HepG2 (cell line): ENCODE measurements around the gene ABHD17B. TPM values are rescaled to one million over a fixed set of nuclear protein-coding genes. Genes with fewer than 3 reads are reported as not detected.

Source experiments
- ATAC-seq: fragments of 200-7000 bp; cut with Tn5 transposase; 3 replicates; pipeline ENCODE4 v1.9.1; 2020; ENCODE audit warnings: mild to moderate bottlenecking, moderate library complexity
- BruUV-seq: library from RNA; stranded (reverse); fragments of 400-500 nt; replicated peaks from 2 replicates; lab custom pipeline; 2021; lab: Mats Ljungman, UMichigan
- CTCF ChIA-PET: fragments of 300-600 bp; formaldehyde crosslinking; extraction: SDS; loops from one replicate; lab custom pipeline; 2021; ENCODE audit warnings: low total read pairs, inconsistent platforms, low intra/inter-chr PET ratio; lab: Yijun Ruan, JAX
- POLR2A ChIA-PET: fragments of 350-600 bp; sonication (Branson Sonifier 250); formaldehyde crosslinking; loops from one replicate; lab custom pipeline; 2020; ENCODE audit warnings: antibody characterized with exemption, inconsistent platforms; lab: Yijun Ruan, JAX
- DNase-seq: peaks from one replicate; pipeline ENCODE4 v3.0.0-alpha.2; 2015; ENCODE audit warnings: low spot score
- FAIRE-seq: peaks from 3 replicates; lab custom pipeline; 2011; peaks lifted over from hg19 to GRCh38; lab: Jason Lieb, UNC
- H2AFZ ChIP-seq: one replicate; pipeline ENCODE4 v1.6.1; 2011; ENCODE audit warnings: low read length, inconsistent platforms
- H3K27ac ChIP-seq: fragments of 300-600 bp; 3 replicates; pipeline ENCODE4 v1.8.0; 2011; ENCODE audit warnings: mixed run types, mild to moderate bottlenecking, mixed read lengths, low read length, inconsistent platforms; ENCODE audit not compliant: insufficient read depth; ENCODE audit errors: extremely low read length
- H3K27me3 ChIP-seq, 2 experiments: fragments of 200-600 bp in 1 of 2; 2 replicates in 1 of 2; 3 replicates in 1 of 2; pipeline versions ENCODE4 v1.6.0 to v1.8.0; 2011; ENCODE audit warnings: low read length in 2 of 2, mild to moderate bottlenecking in 2 of 2, moderate library complexity in 2 of 2, inconsistent platforms in 1 of 2; ENCODE audit not compliant: insufficient read depth in 2 of 2, control insufficient read depth in 1 of 2
- H3K36me3 ChIP-seq, 2 experiments: fragments of 200-600 bp in 1 of 2; replicated peaks in 1 of 2; 2 replicates in 1 of 2; 3 replicates in 1 of 2; pipeline versions ENCODE4 v1.5.1 to v1.8.0; 2011; ENCODE audit warnings: low read length in 2 of 2, inconsistent platforms in 1 of 2; ENCODE audit not compliant: insufficient read depth in 2 of 2, control insufficient read depth in 1 of 2
- H3K4me1 ChIP-seq: 2 replicates; pipeline ENCODE4 v1.5.1; 2012; ENCODE audit warnings: low read length, inconsistent platforms; ENCODE audit not compliant: insufficient read depth
- H3K4me2 ChIP-seq: 2 replicates; pipeline ENCODE4 v1.6.0; 2011; ENCODE audit warnings: low read depth, low read length, inconsistent platforms
- H3K4me3 ChIP-seq, 3 experiments: fragments of 200-600 bp in 1 of 3; sonication (generic), shearing (Covaris generic) in 1 of 3; replicated peaks in 1 of 3; 2 replicates each; pipeline ENCODE4 v1.5.1; 2011 to 2016; ENCODE audit warnings: low read length in 3 of 3, inconsistent platforms in 2 of 3, low read depth in 2 of 3, mild to moderate bottlenecking in 2 of 3, control low read depth in 1 of 3, mixed read lengths in 1 of 3; ENCODE audit not compliant: insufficient read depth in 1 of 3
- H3K79me2 ChIP-seq: one replicate; pipeline ENCODE4 v1.6.1; 2011; ENCODE audit warnings: low read length, inconsistent platforms; ENCODE audit not compliant: insufficient read depth
- H3K9ac ChIP-seq: 2 replicates; pipeline ENCODE4 v1.6.0; 2011; ENCODE audit warnings: mild to moderate bottlenecking, low read depth, low read length, inconsistent platforms; ENCODE audit not compliant: insufficient read depth
- H3K9me3 ChIP-seq: 2 replicates; pipeline ENCODE4 v1.5.1; 2012; ENCODE audit warnings: mild to moderate bottlenecking, low read length
- H4K20me1 ChIP-seq: 2 replicates; pipeline ENCODE4 v1.6.0; 2011; ENCODE audit warnings: inconsistent platforms, mild to moderate bottlenecking, low read length, moderate library complexity; ENCODE audit not compliant: insufficient read depth
- DBP ChIP-seq: sonication (generic); formaldehyde crosslinking; IDR thresholded peaks from 2 replicates; pipeline ENCODE4 v1.4.0; 2020; ENCODE audit warnings: missing genetic modification reagents; ENCODE audit errors: not compliant biosample characterization
- HMGA1 ChIP-seq: sonication (generic); formaldehyde crosslinking; conservative IDR thresholded peaks from 2 replicates; pipeline ENCODE4 v1.4.0; 2020; ENCODE audit warnings: missing genetic modification reagents
- IRF2 ChIP-seq: IDR thresholded peaks from 2 replicates; pipeline ENCODE4 v1.6.1; 2018; ENCODE audit warnings: missing genetic modification reagents, missing compliant biosample characterization
- REPIN1 ChIP-seq: sonication (generic); formaldehyde crosslinking; IDR thresholded peaks from 2 replicates; pipeline ENCODE4 v1.8.0; 2022; ENCODE audit warnings: missing genetic modification reagents, low read depth, mild to moderate bottlenecking, borderline replicate concordance
- ZNF276 ChIP-seq: sonication (generic); formaldehyde crosslinking; IDR thresholded peaks from 2 replicates; pipeline ENCODE4 v1.4.0; 2020; ENCODE audit warnings: mild to moderate bottlenecking, low read depth, missing genetic modification reagents
- ZNF557 ChIP-seq: sonication (generic); formaldehyde crosslinking; IDR thresholded peaks from 2 replicates; pipeline ENCODE4 v1.4.0; 2020; ENCODE audit warnings: missing genetic modification reagents
- ZNF572 ChIP-seq: sonication (generic); formaldehyde crosslinking; IDR thresholded peaks from 2 replicates; pipeline ENCODE4 v1.5.1; 2020; ENCODE audit warnings: mild to moderate bottlenecking, missing genetic modification reagents
- ZNF639 ChIP-seq: conservative IDR thresholded peaks from 2 replicates; pipeline ENCODE4 v1.6.1; 2018; ENCODE audit warnings: missing genetic modification reagents
- ZSCAN12 ChIP-seq: sonication (generic); formaldehyde crosslinking; IDR thresholded peaks from 2 replicates; pipeline ENCODE4 v1.9.0; 2021; ENCODE audit warnings: mild to moderate bottlenecking, missing genetic modification reagents
- WGBS: methylation state at CpG from one replicate; pipeline ENCODE4 v1.1.6; 2017; ENCODE audit warnings: low lambda C conversion rate; 5-methylcytosine and 5-hydroxymethylcytosine counted together
- in situ Hi-C: cut with HindIII; loops from 2 replicates; pipeline ENCODE4 v1.10.0; 2017; ENCODE audit warnings: low pct_unique_long_range_greater_than_20kb; ENCODE audit not compliant: extremely low pct_ligation_motif_present
- intact Hi-C: fragments of 100-400 bp; cut with micrococcal nuclease; formaldehyde crosslinking; loops from one replicate; pipeline ENCODE4 v1.10.0; 2022; ENCODE audit not compliant: unreplicated experiment
- polyA plus RNA-seq, 8 experiments: library from polyadenylated mRNA; depleted of rRNA in 3 of 8; stranded (reverse) in 7 of 8; unstranded in 1 of 8; fragments of >200 nt; fragmentation: Illumina TruSeq in 4 of 8; extraction: Trizol in 4 of 8; gene quantifications; 2 replicates each; pipeline versions ENCODE4 v1.2.1 to v1.2.3, GENCODE V29; 2011 to 2016; ENCODE audit warnings: low read depth in 4 of 8, missing spikeins in 1 of 8, mixed read lengths in 1 of 8; ENCODE audit not compliant: insufficient read depth in 1 of 8
- total RNA-seq, 5 experiments: library from RNA; depleted of rRNA; stranded (reverse); fragments of >200 nt; fragmentation: Illumina TruSeq; extraction: Trizol; gene quantifications; 2 replicates each; pipeline ENCODE4 v1.2.3, GENCODE V29; 2016; ENCODE audit warnings: low read depth in 1 of 5

The ABHD17B gene
- total and polyA plus RNA-seq, 2 of the 13 experiments (the other 11 are each of a cell fraction or from before 2014, with no cell fraction given) = 11.3 to 22.0 TPM

- no TSS peak for BruUV-seq
- Histone ChIP-seq H3K27me3 (no peaks in the 10 kb centered on the region), H4K20me1 (no peaks in the 10 kb centered on the region), H2AFZ (no peak overlapping the region), H3K9me3 (no peaks in the 10 kb centered on the region), H3K4me2 (no peak overlapping the region), H3K27ac (no peak overlapping the region), H3K79me2 (no peaks in the 10 kb centered on the region), H3K9ac (no peak overlapping the region), H3K4me3 (no peak overlapping the region), H3K36me3 (no peaks in the 10 kb centered on the region), H3K4me1 (no peaks in the 10 kb centered on the region)
- CTCF ChIA-PET = interaction anchor here (0.6 kb wide), 1 partner anchor 15 kb away, joined by 3 read pairs; no protein-coding TSS in a partner anchor
- in situ Hi-C loops (loop anchor here (25.0 kb wide), 1 partner anchor 536 kb away; no protein-coding TSS in a partner anchor), intact Hi-C loops (no loop called here)
- no peak for FAIRE-seq
- no peak for DNase-seq
- POLR2A ChIA-PET = no interaction called here
- no peak for ATAC-seq
- TF ChIP-seq ZNF572 (CRISPR knock-in tag) (no peak), REPIN1 (CRISPR knock-in tag) (no peak)
These were observed 88.1 kb downstream of the ABHD17B start for GRCh38 chr9:71822935-71823334.

- WGBS = 34% methylated on average over 3 of the region's 3 CpGs
- H3K36me3 ChIP-seq = no peaks in the 10 kb centered on the region
- no peak overlapping the region for H3K4me2 ChIP-seq
- ATAC-seq (no peak), DNase-seq (no peak), FAIRE-seq (no peak)
- H3K4me1 ChIP-seq = no peaks in the 10 kb centered on the region
- H3K9me3 ChIP-seq = no peaks in the 10 kb centered on the region
- BruUV-seq = no TSS peak
- no peak overlapping the region for H2AFZ ChIP-seq
- no peaks in the 10 kb centered on the region for H4K20me1 ChIP-seq
- no peaks in the 10 kb centered on the region for H3K27me3 ChIP-seq
- in situ Hi-C loops (loop anchor here (25.0 kb wide), 1 partner anchor 535 kb away; no protein-coding TSS in a partner anchor), intact Hi-C loops (no loop called here)
- TF ChIP-seq HMGA1 = no peak
- TF ChIP-seq IRF2 (CRISPR knock-in tag) = no peak
- TF ChIP-seq DBP (CRISPR knock-in tag) = no peak
- TF ChIP-seq ZNF276 = no peak
- TF ChIP-seq ZNF557 (CRISPR knock-in tag) = no peak
- TF ChIP-seq ZSCAN12 (CRISPR knock-in tag) = no peak
- no peak for TF ChIP-seq ZNF639 (CRISPR knock-in tag)
- no peak overlapping the region for H3K9ac ChIP-seq
- H3K4me3 ChIP-seq = no peak overlapping the region
- no peaks in the 10 kb centered on the region for H3K79me2 ChIP-seq
- ChIA-PET POLR2A (no interaction called here), CTCF (no interaction called here)
- no peak overlapping the region for H3K27ac ChIP-seq
These were observed 88.5 kb downstream of the ABHD17B start for GRCh38 chr9:71822456-71822855.
